Hepatocyte (in vitro differentiated cells): Measurements from ENCODE around the gene LZIC.

Source experiments
- CTCF ChIP-seq: fragments of 200-600 bp; sonication (generic); IDR thresholded peaks from 2 replicates; pipeline ENCODE4 v1.5.1; 2016; ENCODE audit warnings: antibody characterized with exemption, mild to moderate bottlenecking; ENCODE audit not compliant: poor library complexity
- EZH2 ChIP-seq: fragments of 200-600 bp; sonication (generic); IDR thresholded peaks from 2 replicates; pipeline ENCODE4 v1.6.1; 2016; ENCODE audit warnings: antibody characterized with exemption, mild to moderate bottlenecking, borderline replicate concordance
- EZH2phosphoT487 ChIP-seq: fragments of 200-600 bp; sonication (generic); IDR thresholded peaks from one replicate; pipeline ENCODE4 v1.6.1; 2018; ENCODE audit warnings: antibody characterized with exemption, mild to moderate bottlenecking, low read depth, moderate library complexity; ENCODE audit not compliant: unreplicated experiment, severe bottlenecking

GRCh38 chr1:9881838-9882249 lies 61.3 kb downstream of the LZIC start:
- TF ChIP-seq EZH2 (no peak), CTCF (no peak), EZH2phosphoT487 (no peak)
